ENCODE results near the gene IFITM5.

The IFITM5 gene

DNA sequence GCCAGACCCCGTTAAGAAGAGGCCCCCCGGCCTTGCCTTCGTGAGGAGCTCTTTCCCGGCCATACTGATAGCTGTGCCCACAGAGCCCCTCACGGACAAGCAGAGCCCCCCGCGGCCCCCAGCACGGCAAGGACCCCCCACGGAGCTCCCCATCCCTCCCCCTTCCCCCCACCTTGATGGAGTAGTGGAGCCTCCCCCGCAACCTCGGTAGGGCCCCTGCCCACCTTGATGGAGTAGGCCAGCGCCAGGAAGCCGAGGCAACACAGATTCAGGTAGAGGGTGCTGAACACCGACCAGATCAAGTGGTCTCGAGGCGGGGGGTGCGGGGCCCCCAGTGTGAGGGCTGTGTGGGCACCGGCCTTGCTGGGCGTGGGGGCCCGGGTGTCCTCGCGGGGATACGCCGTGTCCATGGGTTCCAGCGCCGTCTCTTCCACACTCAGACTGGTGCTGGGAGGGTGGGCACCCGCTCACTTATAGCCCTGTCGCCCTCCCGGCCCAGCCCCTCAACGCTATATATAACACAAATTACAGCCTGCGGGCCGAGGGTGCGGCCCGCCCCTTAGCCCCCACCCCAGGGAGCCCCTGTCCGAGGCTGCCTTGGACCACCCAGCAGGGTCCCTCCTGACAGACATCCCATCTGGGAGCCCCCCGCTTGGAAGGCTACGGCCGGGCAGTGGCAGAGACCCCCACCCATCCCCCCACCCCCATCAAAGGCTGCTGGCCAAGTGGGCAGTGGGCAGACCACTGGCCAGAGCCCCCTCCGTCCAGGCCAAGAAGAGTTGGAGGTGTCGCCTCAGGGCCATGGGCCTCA lies at the start of gene IFITM5:
Gene IFITM5, minus strand, starts transcription at position 446 of the 811 bp plus-strand sequence. Its CDS starts 36 bp downstream, at position 410.
- peaks cover 37% of the 10 kb centered on the region for H3K27me3 ChIP-seq (ENCODE audit: control insufficient read depth, insufficient read depth, low read length)
- H3K9me3 ChIP-seq (ENCODE audit: control insufficient read depth, low read length): no peaks in the 10 kb centered on the region

DNA sequence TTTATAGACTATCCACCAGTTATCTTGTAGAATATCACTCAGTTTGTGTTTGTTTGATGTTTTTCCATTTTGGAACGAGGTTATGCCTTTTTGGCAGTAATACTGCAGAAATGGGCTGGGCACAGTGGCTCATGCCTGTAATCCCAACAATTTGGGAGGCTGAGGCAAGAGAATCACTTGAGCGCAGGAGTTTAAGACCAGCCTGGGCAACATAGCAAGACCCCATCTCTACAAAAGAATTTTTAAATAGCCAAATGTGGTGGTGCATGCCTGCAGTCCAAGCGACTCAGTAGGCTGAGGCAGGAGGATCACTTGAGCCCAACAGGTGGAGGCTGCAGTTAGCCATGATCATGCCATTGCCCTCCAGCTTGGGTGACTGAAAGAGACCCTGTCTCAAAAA lies 47.2 kb upstream of the IFITM5 start:
- Histone ChIP-seq H3K27me3 (ENCODE audit: control insufficient read depth, insufficient read depth, low read length) (no peaks in the 10 kb centered on the region), H3K4me1 (ENCODE audit: control insufficient read depth, insufficient read depth, low read length) (peaks cover 4% of the 10 kb centered on the region), H3K36me3 (ENCODE audit: control insufficient read depth, insufficient read depth, low read length) (no peaks in the 10 kb centered on the region), H3K9ac (ENCODE audit: low read length) (no peak overlapping the region), H3K4me3 (ENCODE audit: low read length) (no peak overlapping the region), H3K9me3 (ENCODE audit: control insufficient read depth, low read length) (no peaks in the 10 kb centered on the region)

More for the DNA sequence above, at the start of gene IFITM5:
- Histone ChIP-seq H3K4me3 (ENCODE audit: low read length) (no peak within 1 kb of the TSS), H3K4me1 (ENCODE audit: control insufficient read depth, insufficient read depth, low read length) (peaks cover 8% of the 10 kb centered on the region), H3K9ac (ENCODE audit: low read length) (no peak within 1 kb of the TSS), H3K36me3 (ENCODE audit: control insufficient read depth, insufficient read depth, low read length) (no peaks in the 10 kb centered on the region)

DNA sequence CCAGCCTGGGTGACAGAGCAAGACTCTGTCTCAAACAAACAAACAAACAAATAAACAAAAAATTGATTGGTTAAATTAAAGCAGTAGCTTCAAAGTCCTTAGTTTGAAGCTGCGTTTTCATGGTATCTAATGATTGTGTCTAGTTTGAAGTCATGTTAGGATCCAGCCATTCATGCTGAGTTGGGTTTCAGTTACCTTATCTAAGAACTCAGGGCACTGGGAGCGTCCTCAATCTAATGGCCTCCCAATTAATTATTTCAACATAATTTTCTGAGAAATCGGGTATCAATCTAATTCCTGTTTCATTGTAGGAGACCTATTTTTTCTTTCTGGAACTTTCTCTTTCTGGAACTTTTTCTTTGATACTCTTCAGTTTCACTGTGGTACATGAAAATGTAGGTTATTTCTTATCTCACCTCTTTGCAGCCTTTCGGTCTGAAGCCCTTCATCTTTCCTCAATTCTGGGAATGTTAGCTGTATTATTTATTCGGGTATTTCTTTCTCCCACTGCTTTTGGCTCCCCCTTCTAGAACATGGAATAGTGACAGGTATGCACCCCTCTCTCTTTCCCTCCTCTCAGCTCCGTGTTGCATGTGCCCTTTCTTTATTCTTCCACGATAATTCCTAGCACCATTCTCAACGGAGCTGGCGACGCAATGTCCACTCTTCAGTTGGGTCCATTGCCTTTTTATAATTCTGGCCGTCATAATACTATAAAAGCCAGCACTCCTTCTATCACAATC lies 45.7 kb upstream of the IFITM5 start:
- Histone ChIP-seq H3K36me3 (ENCODE audit: control insufficient read depth, insufficient read depth, low read length) (no peaks in the 10 kb centered on the region), H3K27me3 (ENCODE audit: control insufficient read depth, insufficient read depth, low read length) (no peaks in the 10 kb centered on the region), H3K9me3 (ENCODE audit: control insufficient read depth, low read length) (no peaks in the 10 kb centered on the region), H3K4me1 (ENCODE audit: control insufficient read depth, insufficient read depth, low read length) (no peaks in the 10 kb centered on the region), H3K9ac (ENCODE audit: low read length) (no peak overlapping the region), H3K4me3 (ENCODE audit: low read length) (no peak overlapping the region)

DNA sequence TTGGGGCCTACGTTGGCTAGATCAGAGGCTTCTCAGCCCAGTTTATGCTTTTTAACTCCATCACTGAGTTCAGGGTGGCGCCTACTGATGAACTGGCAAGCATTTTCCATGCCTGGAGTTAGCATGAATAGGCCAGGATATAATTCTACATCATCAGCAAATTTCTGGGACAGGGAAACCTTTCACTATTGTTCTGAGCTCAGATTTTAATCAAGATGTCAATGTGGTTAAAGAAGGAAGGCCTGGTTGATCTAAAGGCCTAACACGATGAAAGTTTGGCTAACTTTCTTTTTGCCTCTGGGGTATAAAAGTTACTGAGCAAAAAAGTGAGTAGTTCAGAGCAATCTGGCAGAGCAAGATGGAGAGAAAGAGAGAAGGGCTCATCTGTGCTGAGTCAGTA lies 43.0 kb upstream of the IFITM5 start:
- Histone ChIP-seq H3K4me3 (ENCODE audit: low read length) (no peak overlapping the region), H3K4me1 (ENCODE audit: control insufficient read depth, insufficient read depth, low read length) (no peaks in the 10 kb centered on the region), H3K9ac (ENCODE audit: low read length) (no peak overlapping the region), H3K27me3 (ENCODE audit: control insufficient read depth, insufficient read depth, low read length) (no peaks in the 10 kb centered on the region), H3K9me3 (ENCODE audit: control insufficient read depth, low read length) (no peaks in the 10 kb centered on the region), H3K36me3 (ENCODE audit: control insufficient read depth, insufficient read depth, low read length) (no peaks in the 10 kb centered on the region)

DNA sequence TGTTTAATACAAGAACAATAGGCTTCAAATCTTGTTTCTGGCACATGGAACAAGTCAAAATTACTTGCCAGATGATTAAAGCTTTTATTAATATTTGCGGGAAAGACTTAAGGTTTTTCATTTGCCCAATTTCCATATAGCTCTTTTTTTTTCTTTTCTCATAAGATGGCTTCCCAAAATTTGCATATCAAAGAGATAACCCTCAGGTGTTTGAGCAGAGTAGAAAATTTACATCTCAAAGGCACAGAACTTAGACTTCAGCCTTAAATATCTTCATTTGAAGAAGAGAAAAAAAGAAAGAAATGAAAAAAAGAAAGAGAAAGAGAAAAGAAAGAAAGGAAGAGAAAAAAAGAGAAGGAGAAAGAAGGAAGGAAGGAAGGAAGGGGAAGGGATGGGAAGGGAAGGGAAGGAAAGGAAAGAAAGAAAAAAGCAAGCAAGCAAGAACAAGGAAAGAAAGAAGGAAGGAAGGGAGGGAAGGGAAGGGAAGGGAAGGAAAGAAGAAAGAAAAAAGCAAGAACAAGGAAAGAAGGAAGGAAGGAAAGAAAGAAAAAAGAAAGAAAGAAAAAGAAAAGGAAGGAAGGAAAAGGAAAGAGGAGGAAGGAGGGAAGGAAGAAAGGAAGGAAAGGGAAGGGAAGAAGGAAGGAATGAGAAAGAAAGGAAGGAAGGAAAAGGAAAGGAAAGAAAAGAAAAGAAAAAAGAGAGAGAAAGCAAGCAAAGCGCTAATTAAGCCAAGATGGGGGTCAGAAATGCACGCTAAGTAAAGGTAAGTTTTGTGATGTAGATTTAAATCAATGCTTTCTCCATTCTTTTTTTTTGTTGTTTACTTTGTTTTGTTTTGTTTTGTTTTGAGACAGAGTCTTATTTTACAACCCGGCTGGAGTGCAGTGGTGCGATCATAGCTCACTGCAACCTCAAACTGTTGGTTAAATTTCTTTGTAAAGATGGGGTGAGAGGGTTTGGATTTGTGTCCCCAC lies 41.5 kb upstream of the IFITM5 start:
- H3K27me3 ChIP-seq (ENCODE audit: control insufficient read depth, insufficient read depth, low read length): no peaks in the 10 kb centered on the region
- H3K4me3 ChIP-seq (ENCODE audit: low read length): no peak overlapping the region
- H3K9me3 ChIP-seq (ENCODE audit: control insufficient read depth, low read length): no peaks in the 10 kb centered on the region
- H3K9ac ChIP-seq (ENCODE audit: low read length): no peak overlapping the region
- peaks cover 8% of the 10 kb centered on the region for H3K4me1 ChIP-seq (ENCODE audit: control insufficient read depth, insufficient read depth, low read length)
- no peaks in the 10 kb centered on the region for H3K36me3 ChIP-seq (ENCODE audit: control insufficient read depth, insufficient read depth, low read length)

DNA sequence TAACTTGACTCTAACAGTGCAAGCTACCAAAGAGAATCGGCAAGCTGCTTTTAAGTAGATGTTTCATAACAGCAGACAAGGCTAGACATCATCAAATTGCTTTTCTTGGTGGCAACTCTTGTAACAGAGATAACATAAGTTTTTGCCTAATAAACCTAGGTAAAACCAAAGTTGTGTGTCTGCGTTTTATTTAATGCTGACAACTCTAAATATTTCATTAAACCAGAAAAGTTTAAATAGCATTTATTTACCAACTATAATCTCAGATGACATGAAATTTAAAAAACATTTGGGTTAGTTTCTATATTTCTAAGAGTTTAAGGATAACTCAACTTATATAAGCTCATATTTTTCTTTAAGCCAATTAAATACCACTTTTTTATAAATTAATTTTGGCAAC lies 40.6 kb upstream of the IFITM5 start:
- Histone ChIP-seq H3K9me3 (ENCODE audit: control insufficient read depth, low read length) (no peaks in the 10 kb centered on the region), H3K27me3 (ENCODE audit: control insufficient read depth, insufficient read depth, low read length) (no peaks in the 10 kb centered on the region), H3K9ac (ENCODE audit: low read length) (no peak overlapping the region), H3K36me3 (ENCODE audit: control insufficient read depth, insufficient read depth, low read length) (no peaks in the 10 kb centered on the region), H3K4me3 (ENCODE audit: low read length) (no peak overlapping the region), H3K4me1 (ENCODE audit: control insufficient read depth, insufficient read depth, low read length) (peaks cover 12% of the 10 kb centered on the region)

DNA sequence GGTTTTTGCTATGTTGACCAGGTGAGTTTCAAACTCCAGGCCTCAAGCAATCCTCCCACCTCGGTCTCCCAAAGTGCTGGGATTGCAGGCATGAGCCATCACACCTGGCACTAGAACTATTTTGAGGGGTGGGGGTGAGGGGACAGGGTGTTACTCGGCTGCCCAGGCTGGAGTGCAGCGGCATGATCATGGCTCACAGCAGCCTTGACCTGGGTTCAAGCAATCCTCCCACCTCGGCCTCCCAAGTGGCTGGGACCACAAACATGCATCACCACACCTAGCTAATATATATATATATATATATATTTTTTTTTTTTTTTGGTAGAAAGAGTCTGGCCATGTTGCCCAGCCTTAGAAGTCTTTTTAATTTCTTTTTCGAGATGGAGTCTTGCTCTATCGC lies 38.4 kb upstream of the IFITM5 start:
- H3K4me1 ChIP-seq (ENCODE audit: control insufficient read depth, insufficient read depth, low read length): peaks cover 12% of the 10 kb centered on the region
- H3K27me3 ChIP-seq (ENCODE audit: control insufficient read depth, insufficient read depth, low read length): peaks cover 4% of the 10 kb centered on the region
- H3K4me3 ChIP-seq (ENCODE audit: low read length): no peak overlapping the region
- H3K36me3 ChIP-seq (ENCODE audit: control insufficient read depth, insufficient read depth, low read length): no peaks in the 10 kb centered on the region
- H3K9ac ChIP-seq (ENCODE audit: low read length): no peak overlapping the region
- H3K9me3 ChIP-seq (ENCODE audit: control insufficient read depth, low read length): no peaks in the 10 kb centered on the region

DNA sequence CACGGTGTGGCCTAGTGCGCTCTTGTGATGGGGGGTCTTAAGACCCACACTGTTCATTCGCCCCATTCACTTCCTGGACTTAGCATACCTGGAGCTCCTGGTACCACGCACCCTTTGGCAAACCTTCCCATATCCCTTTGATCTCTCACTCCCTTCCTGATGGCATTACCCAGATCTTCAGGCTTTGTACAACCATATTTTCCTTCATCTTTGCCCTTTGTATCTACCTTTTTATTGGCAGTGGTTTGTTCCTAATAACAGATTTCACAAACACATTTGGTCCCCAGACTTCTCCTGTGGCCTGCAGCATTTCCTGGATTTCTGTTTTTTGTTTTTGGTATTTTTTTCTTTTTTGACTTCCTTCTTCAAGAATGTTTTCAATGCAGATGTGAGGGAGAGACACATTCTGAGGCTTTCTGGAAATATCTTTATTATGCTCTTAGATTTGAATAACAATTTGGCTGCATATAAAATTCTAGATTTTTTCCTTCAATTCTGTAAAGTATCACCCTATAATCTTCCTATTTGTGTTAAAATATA lies 37.4 kb upstream of the IFITM5 start:
- H3K9ac ChIP-seq (ENCODE audit: low read length): no peak overlapping the region
- peaks cover 4% of the 10 kb centered on the region for H3K27me3 ChIP-seq (ENCODE audit: control insufficient read depth, insufficient read depth, low read length)
- no peaks in the 10 kb centered on the region for H3K36me3 ChIP-seq (ENCODE audit: control insufficient read depth, insufficient read depth, low read length)
- peaks cover 12% of the 10 kb centered on the region for H3K4me1 ChIP-seq (ENCODE audit: control insufficient read depth, insufficient read depth, low read length)
- no peak overlapping the region for H3K4me3 ChIP-seq (ENCODE audit: low read length)
- no peaks in the 10 kb centered on the region for H3K9me3 ChIP-seq (ENCODE audit: control insufficient read depth, low read length)

DNA sequence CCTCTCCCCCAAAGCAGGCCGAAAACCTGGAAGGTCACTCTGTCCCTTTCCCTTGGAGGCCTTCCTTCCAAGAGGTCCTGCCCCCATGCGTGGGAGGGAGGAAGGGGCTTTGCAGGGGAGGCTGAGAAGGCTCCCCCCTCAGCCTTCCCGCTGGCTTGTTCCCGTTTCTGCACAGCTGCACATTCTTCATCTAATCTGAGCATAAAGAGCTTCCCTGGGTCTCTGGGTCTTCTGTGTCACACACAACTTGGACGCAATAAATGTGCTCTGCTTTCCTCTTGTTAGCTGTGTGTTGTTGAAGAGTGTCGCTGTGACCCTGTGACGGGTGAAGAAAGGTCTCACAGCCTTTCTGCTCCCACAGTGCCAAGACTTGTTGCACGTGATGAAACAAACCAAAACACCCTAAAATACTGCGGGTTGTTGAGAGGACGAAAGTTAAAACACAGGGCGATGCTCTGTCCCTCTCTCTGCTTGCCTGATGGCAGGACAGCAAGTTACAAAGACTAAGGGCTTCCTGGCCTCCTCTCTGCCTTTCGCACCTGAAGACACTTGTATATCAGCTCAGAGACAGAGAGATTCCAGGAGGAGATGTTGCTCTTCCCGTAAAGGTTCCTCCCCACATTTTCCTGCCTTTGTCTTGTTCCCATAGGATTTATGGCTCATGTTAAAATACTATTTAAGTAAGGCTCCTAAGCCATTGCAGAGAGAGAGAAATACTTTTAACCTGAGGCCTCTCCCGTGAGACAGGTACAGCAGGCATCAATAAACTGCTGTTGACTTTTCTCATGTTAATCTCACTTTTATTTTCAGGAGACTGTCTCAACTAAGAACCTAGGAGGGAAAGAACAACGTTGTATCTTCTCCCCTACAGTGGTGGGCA lies 36.7 kb upstream of the IFITM5 start:
- Histone ChIP-seq H3K9me3 (ENCODE audit: control insufficient read depth, low read length) (no peaks in the 10 kb centered on the region), H3K4me1 (ENCODE audit: control insufficient read depth, insufficient read depth, low read length) (peaks cover 12% of the 10 kb centered on the region), H3K27me3 (ENCODE audit: control insufficient read depth, insufficient read depth, low read length) (peaks cover 4% of the 10 kb centered on the region), H3K36me3 (ENCODE audit: control insufficient read depth, insufficient read depth, low read length) (no peaks in the 10 kb centered on the region), H3K4me3 (ENCODE audit: low read length) (no peak overlapping the region), H3K9ac (ENCODE audit: low read length) (no peak overlapping the region)

DNA sequence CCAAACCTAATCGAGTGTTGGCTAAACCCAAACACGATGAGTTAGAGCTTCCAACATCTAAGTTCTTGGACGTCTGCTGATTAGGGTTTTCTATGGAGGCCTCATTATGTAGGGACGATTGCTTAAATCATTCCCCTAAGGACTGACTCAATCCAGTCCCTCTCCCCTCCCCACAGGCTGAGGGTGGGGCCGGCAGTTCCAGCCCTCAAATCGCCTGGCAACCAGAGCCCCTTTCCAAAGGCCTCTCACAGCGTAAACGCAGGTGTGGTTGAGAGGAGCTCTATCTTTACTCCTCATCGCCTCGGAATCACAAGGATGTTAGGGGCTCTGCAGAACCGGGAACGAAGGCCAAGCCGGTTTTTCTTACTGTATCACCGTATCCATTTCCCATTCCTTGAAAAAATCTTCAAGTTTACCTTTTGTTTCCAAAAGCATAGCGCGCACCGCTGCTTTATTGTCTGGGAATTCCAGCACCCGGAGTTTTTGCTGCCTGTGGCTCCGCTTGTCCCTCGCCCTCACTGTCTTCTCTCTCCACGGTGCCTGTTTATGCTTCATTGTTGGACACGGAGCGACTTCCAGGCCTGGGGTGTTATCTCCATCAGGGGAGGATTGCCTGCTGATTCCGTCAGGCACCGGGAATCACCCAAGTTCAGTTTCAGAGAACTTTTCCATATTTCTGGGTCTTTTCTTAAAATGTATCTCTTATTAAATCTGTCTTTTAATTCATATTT lies 35.1 kb upstream of the IFITM5 start:
- Histone ChIP-seq H3K4me3 (ENCODE audit: low read length) (no peak overlapping the region), H3K9me3 (ENCODE audit: control insufficient read depth, low read length) (no peaks in the 10 kb centered on the region), H3K9ac (ENCODE audit: low read length) (no peak overlapping the region), H3K4me1 (ENCODE audit: control insufficient read depth, insufficient read depth, low read length) (peaks cover 12% of the 10 kb centered on the region), H3K27me3 (ENCODE audit: control insufficient read depth, insufficient read depth, low read length) (peaks cover 4% of the 10 kb centered on the region), H3K36me3 (ENCODE audit: control insufficient read depth, insufficient read depth, low read length) (no peaks in the 10 kb centered on the region)
